A549 (cell line): ENCODE results near the gene CCDC106. TPM values are rescaled to one million over a fixed set of nuclear protein-coding genes. Genes with fewer than 3 reads are reported as not detected.

Experiments used
- ATAC-seq, 2 experiments: fragments of 200-7000 bp in 1 of 2; fragments of >200 bp in 1 of 2; cut with Nextera tagmentation in 1 of 2; cut with Tn5 transposase in 1 of 2; 3 replicates each; pipeline versions ENCODE4 v1.8.0 to v1.9.1; 2018 to 2020; ENCODE audit warnings: mild to moderate bottlenecking in 1 of 2, moderate library complexity in 1 of 2
- CTCF ChIA-PET: fragments of 300-600 bp; sonication (Branson Sonifier 250); formaldehyde crosslinking; extraction: SDS; loops from one replicate; lab custom pipeline; 2021; ENCODE audit warnings: antibody characterized with exemption, inconsistent platforms; lab: Yijun Ruan, JAX
- POLR2A ChIA-PET: fragments of 350-600 bp; formaldehyde crosslinking; extraction: SDS; loops from one replicate; lab custom pipeline; 2021; ENCODE audit warnings: antibody characterized with exemption, inconsistent platforms; lab: Yijun Ruan, JAX
- DNase-seq, 2 experiments: peaks; one replicate each; pipeline versions ENCODE4 v3.0.0 to v3.0.0-alpha.2; 2011 to 2016; ENCODE audit warnings: low read depth in 1 of 2, low spot score in 1 of 2
- FAIRE-seq: peaks from 2 replicates; lab custom pipeline; 2011; peaks lifted over from hg19 to GRCh38; lab: Jason Lieb, UNC
- H3K27ac ChIP-seq, 2 experiments: fragments of >200 bp; sonication (Bioruptor Twin); formaldehyde crosslinking; 3 replicates each; pipeline ENCODE4 v1.5.1; 2016 to 2017
- H3K4me1 ChIP-seq: fragments of >200 bp; sonication (Bioruptor Twin); formaldehyde crosslinking; 3 replicates; pipeline ENCODE4 v1.6.1; 2016
- H3K4me2 ChIP-seq: fragments of >200 bp; sonication (Bioruptor Twin); formaldehyde crosslinking; 3 replicates; pipeline ENCODE4 v1.6.1; 2016
- H3K4me3 ChIP-seq: fragments of >200 bp; sonication (Bioruptor Twin); formaldehyde crosslinking; 3 replicates; pipeline ENCODE4 v1.5.1; 2016
- H3K9me3 ChIP-seq: fragments of >200 bp; sonication (Bioruptor Twin); formaldehyde crosslinking; 3 replicates; pipeline ENCODE4 v1.6.1; 2016
- BCL3 ChIP-seq: fragments of >200 bp; sonication (Bioruptor Twin); formaldehyde crosslinking; IDR thresholded peaks from 3 replicates; pipeline ENCODE4 v1.6.1; 2016
- CTCF ChIP-seq: fragments of >200 bp; sonication (Bioruptor Twin); formaldehyde crosslinking; IDR thresholded peaks from 3 replicates; pipeline ENCODE4 v1.5.1; 2016
- E2F6 ChIP-seq: IDR thresholded peaks from 2 replicates; pipeline ENCODE4 v1.6.1; 2012; ENCODE audit warnings: low read depth, borderline replicate concordance
- EHF ChIP-seq: fragments of 250-450 bp; sonication (Bioruptor Pico); IDR thresholded peaks from 2 replicates; pipeline ENCODE4 v1.5.0; 2020; ENCODE audit warnings: mild to moderate bottlenecking
- FOSL2 ChIP-seq, 2 experiments: fragments of 450-650 bp in 1 of 2; fragments of >200 bp in 1 of 2; sonication (Bioruptor Twin) in 1 of 2; formaldehyde crosslinking; IDR thresholded peaks; 2 replicates each; pipeline versions ENCODE4 v1.5.0 to v1.6.1; 2016 to 2020; ENCODE audit warnings: mild to moderate bottlenecking in 1 of 2, moderate library complexity in 1 of 2
- GATA3 ChIP-seq: IDR thresholded peaks from 2 replicates; pipeline ENCODE4 v1.6.1; 2012; ENCODE audit warnings: borderline replicate concordance
- HDAC2 ChIP-seq: fragments of 200-600 bp; sonication (generic); IDR thresholded peaks from 2 replicates; pipeline ENCODE4 v1.6.1; 2016
- HEYL ChIP-seq: fragments of 250-450 bp; sonication (Bioruptor Pico); IDR thresholded peaks from 2 replicates; pipeline ENCODE4 v1.8.0; 2021; ENCODE audit warnings: mild to moderate bottlenecking, moderate library complexity
- HMGXB4 ChIP-seq: fragments of 250-450 bp; sonication (Bioruptor Pico); IDR thresholded peaks from 2 replicates; pipeline ENCODE4 v1.5.0; 2021; ENCODE audit warnings: mild to moderate bottlenecking, moderate library complexity, borderline replicate concordance
- JUN ChIP-seq, 2 experiments: fragments of >200 bp; sonication (Bioruptor Twin); formaldehyde crosslinking; IDR thresholded peaks; 2 replicates in 1 of 2; 3 replicates in 1 of 2; pipeline ENCODE4 v1.6.1; 2016 to 2017
- KDM1A ChIP-seq: fragments of 200-600 bp; sonication (generic); IDR thresholded peaks from 2 replicates; pipeline ENCODE4 v1.6.1; 2016; ENCODE audit warnings: low read depth, mild to moderate bottlenecking
- KDM5A ChIP-seq: fragments of 200-600 bp; sonication (generic); IDR thresholded peaks from 2 replicates; pipeline ENCODE4 v1.6.1; 2016; ENCODE audit warnings: antibody characterized with exemption, mild to moderate bottlenecking
- MAX ChIP-seq: IDR thresholded peaks from 2 replicates; pipeline ENCODE4 v1.6.1; 2012
- MAZ ChIP-seq: fragments of 150-350 bp; IDR thresholded peaks from 2 replicates; pipeline ENCODE4 v1.6.1; 2014; ENCODE audit warnings: antibody characterized with exemption, low read depth, low read length, borderline replicate concordance
- NFE2L2 ChIP-seq: fragments of 150-350 bp; conservative IDR thresholded peaks from 2 replicates; pipeline ENCODE4 v1.6.1; 2014; ENCODE audit warnings: low read length
- PBX3 ChIP-seq: IDR thresholded peaks from 2 replicates; pipeline ENCODE4 v1.6.1; 2012
- PHF8 ChIP-seq: fragments of 200-600 bp; sonication (generic); IDR thresholded peaks from 2 replicates; pipeline ENCODE4 v1.6.1; 2016; ENCODE audit warnings: low read depth, mild to moderate bottlenecking, antibody characterized with exemption, moderate library complexity, borderline replicate concordance
- POLR2A ChIP-seq: IDR thresholded peaks from 2 replicates; pipeline ENCODE4 v1.6.1; 2012; ENCODE audit warnings: mild to moderate bottlenecking, low read length
- RARB ChIP-seq: fragments of 250-450 bp; sonication (Bioruptor Pico); IDR thresholded peaks from 2 replicates; pipeline ENCODE4 v1.8.0; 2021; ENCODE audit warnings: mild to moderate bottlenecking, moderate library complexity
- RCOR1 ChIP-seq: fragments of 150-350 bp; IDR thresholded peaks from 2 replicates; pipeline ENCODE4 v1.6.1; 2014; ENCODE audit warnings: antibody characterized with exemption, low read length, low read depth
- TFCP2L1 ChIP-seq: fragments of 250-450 bp; sonication (Bioruptor Pico); IDR thresholded peaks from 2 replicates; pipeline ENCODE4 v1.5.0; 2021; ENCODE audit warnings: mild to moderate bottlenecking
- TP53 ChIP-seq: fragments of 250-450 bp; sonication (Bioruptor Pico); IDR thresholded peaks from 2 replicates; pipeline ENCODE4 v1.5.0; 2021; ENCODE audit warnings: mild to moderate bottlenecking, moderate library complexity
- ZC3H11A ChIP-seq: fragments of 450-650 bp; IDR thresholded peaks from 2 replicates; pipeline ENCODE4 v1.6.1; 2014; ENCODE audit warnings: antibody characterized with exemption, mild to moderate bottlenecking
- ZFP36 ChIP-seq: fragments of 450-650 bp; IDR thresholded peaks from 2 replicates; pipeline ENCODE4 v1.6.1; 2014; ENCODE audit warnings: borderline replicate concordance; ENCODE audit not compliant: partially characterized antibody
- ZSCAN20 ChIP-seq: fragments of 250-450 bp; sonication (Bioruptor Pico); IDR thresholded peaks from 2 replicates; pipeline ENCODE4 v1.8.0; 2022; ENCODE audit warnings: mild to moderate bottlenecking, moderate library complexity
- WGBS: methylation state at CpG from one replicate; pipeline ENCODE4 v1.1.6; 2017; ENCODE audit errors: missing lambda C conversion rate; 5-methylcytosine and 5-hydroxymethylcytosine counted together
- polyA plus RNA-seq, 4 experiments: library from polyadenylated mRNA; depleted of rRNA in 3 of 4; stranded (reverse); fragments of >200 nt; fragmentation: RNase III in 1 of 4; extraction: RNeasy Plus Mini Kit Qiagen cat#74134 plus additional on column Dnase treatment in 1 of 4; gene quantifications; 2 replicates in 3 of 4; 3 replicates in 1 of 4; pipeline ENCODE4 v1.2.3, GENCODE V29; 2011 to 2017

Gene CCDC106
- polyA plus RNA-seq, 2 of the 4 experiments (the other 2 are of a cell fraction), result 5.2 to 17.6 TPM

GRCh38 chr19:55642153-55643002 is 5.6 kb upstream of the CCDC106 start:
- no peak for DNase-seq
- peak overlapping the region; percentile 100 for H3K4me2 ChIP-seq
- H3K27ac ChIP-seq, result peak overlapping the region; percentile 92 to 97
- ChIA-PET POLR2A (interaction anchor here (0.6 to 4.1 kb wide), 4 partner anchors 10 to 479 kb away, joined by 3 to 25 read pairs (median 4); partner anchors contain the start of genes U2AF2 and ZNF787), CTCF (interaction anchor here (1.3 to 6.3 kb wide), 5 partner anchors 9 to 138 kb away, joined by 3 to 70 read pairs (median 11); no protein-coding TSS in a partner anchor)
- WGBS, result 49% methylated on average over 44 of the region's 65 CpGs
- H3K9me3 ChIP-seq, result no peaks in the 10 kb centered on the region
- ATAC-seq, result peak in 1 of 2 experiments; percentile 6; a peak in 3 of 6 replicates
- no peak for TF ChIP-seq HEYL
- no peak for TF ChIP-seq TFCP2L1 (CRISPR knock-in tag)
- TF ChIP-seq POLR2A, result peak; percentile 20; the same call in 1 of the 2 replicates
- peak; percentile 43; the same call in 1 of the 2 replicates for TF ChIP-seq E2F6
- no peak for TF ChIP-seq NFE2L2
- TF ChIP-seq CTCF, result no peak
- TF ChIP-seq PBX3, result peak; percentile 46; the same call in 1 of the 2 replicates
- no peak for TF ChIP-seq PHF8
- TF ChIP-seq ZSCAN20 (CRISPR knock-in tag), result no peak
- TF ChIP-seq KDM1A, result no peak
- 0 out of 2 replicates have a peak, but pooled peaks have one; percentile 0 for TF ChIP-seq GATA3
- TF ChIP-seq, all 56 proteins: peak for 4
- FAIRE-seq, result no peak
- Histone ChIP-seq H3K4me3 (peak overlapping the region; percentile 63), H3K4me1 (peaks cover 35% of the 10 kb centered on the region)

- POLR2A ChIA-PET, result interaction anchor here (1.0 to 4.1 kb wide), 3 partner anchors 11 to 39 kb away, joined by 4 to 25 read pairs (median 4); partner anchors contain the start of gene U2AF2
- Histone ChIP-seq H3K4me3 (peak within 1 kb of the TSS; percentile 63), H3K27ac (peak within 1 kb of the TSS; percentile 92 to 97), H3K4me2 (peak within 1 kb of the TSS; percentile 100), H3K4me1 (peaks cover 38% of the 10 kb centered on the region), H3K9me3 (no peaks in the 10 kb centered on the region)
- no peak for FAIRE-seq
- DNase-seq, result peak; percentile 86 to 97
- WGBS, result 8% methylated on average over 42 of the region's 56 CpGs
- CTCF ChIA-PET, result interaction anchor here (1.3 to 6.3 kb wide), 5 partner anchors 10 to 139 kb away, joined by 3 to 70 read pairs (median 11); no protein-coding TSS in a partner anchor
- ATAC-seq, result peak; percentile 45 to 65
- no peak for TF ChIP-seq HDAC2
- no peak for TF ChIP-seq RCOR1
- no peak for TF ChIP-seq NFE2L2
- TF ChIP-seq ZC3H11A, result no peak
- TF ChIP-seq EHF, result peak; percentile 58; the same call in 1 of the 2 replicates
- peak; percentile 25; the same call in 1 of the 2 replicates for TF ChIP-seq PHF8
- peak; percentile 89 for TF ChIP-seq KDM5A
- TF ChIP-seq BCL3, result peak; percentile 38; the same call in 1 of the 3 replicates
- TF ChIP-seq JUN (IDR thresholded peaks at IDR 0.05), result peak; percentile 82 to 97; a peak in 4 of 5 replicates
- 0 out of 2 replicates have a peak, but pooled peaks have one; percentile 41 for TF ChIP-seq TP53 (CRISPR knock-in tag)
- TF ChIP-seq RARB (CRISPR knock-in tag), result 0 out of 2 replicates have a peak, but pooled peaks have one; percentile 22
- TF ChIP-seq POLR2A, result peak; percentile 45
- peak; percentile 20; the same call in 1 of the 2 replicates for TF ChIP-seq HMGXB4 (CRISPR knock-in tag)
- TF ChIP-seq MAZ, result peak; percentile 94
- peak; percentile 50 for TF ChIP-seq ZFP36
- no peak for TF ChIP-seq FOSL2 (IDR thresholded peaks at IDR 0.05)
- peak; percentile 40; the same call in 1 of the 2 replicates for TF ChIP-seq FOSL2 (CRISPR knock-in tag; IDR thresholded peaks at IDR 0.05)
- peak; percentile 93 for TF ChIP-seq MAX
Observed at GRCh38 chr19:55643003-55643886, 4.8 kb upstream of the CCDC106 start, which contains the start of gene ZNF581. ZNF581 (plus strand) TSS chr19:55643649; CDS start chr19:55644572, 923 bp downstream.
